ENCODE data around the gene DEPDC5.
"Not testable (repeated sequence)": the region's sequence is repeated elsewhere in the genome, so short reads cannot be mapped to it uniquely, and the experiment has no call there.

The DEPDC5 gene

DNA sequence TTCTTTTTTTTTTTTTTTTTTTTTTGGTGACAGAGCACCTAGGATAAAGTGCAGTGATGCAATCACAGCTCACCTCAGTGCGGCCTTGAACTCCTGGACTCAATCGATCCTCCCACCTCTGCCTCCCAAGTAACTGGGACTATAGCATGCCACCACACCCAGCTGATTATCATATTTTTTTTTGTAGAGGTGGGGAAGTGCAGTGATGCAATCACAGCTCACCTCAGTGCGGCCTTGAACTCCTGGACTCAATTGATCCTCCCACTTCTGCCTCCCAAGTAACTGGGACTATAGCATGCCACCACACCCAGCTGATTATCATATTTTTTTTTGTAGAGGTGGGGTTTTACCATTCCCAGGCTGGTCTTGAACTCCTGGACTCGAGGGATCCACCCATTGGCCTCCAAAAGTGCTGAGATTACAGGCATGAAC, 61.6 kb downstream of the DEPDC5 start:
- not testable (repeated sequence) for H3K27ac Mint-ChIP-seq, H3K9me3 Mint-ChIP-seq, H3K4me3 Mint-ChIP-seq, DNase-seq, ATAC-seq, H3K27me3 Mint-ChIP-seq
- Mint-ChIP-seq H3K36me3 (ENCODE audit: low read depth) (peaks cover 53% of the 10 kb centered on the region), H3K4me1 (peaks cover 18% of the 10 kb centered on the region)

DNA sequence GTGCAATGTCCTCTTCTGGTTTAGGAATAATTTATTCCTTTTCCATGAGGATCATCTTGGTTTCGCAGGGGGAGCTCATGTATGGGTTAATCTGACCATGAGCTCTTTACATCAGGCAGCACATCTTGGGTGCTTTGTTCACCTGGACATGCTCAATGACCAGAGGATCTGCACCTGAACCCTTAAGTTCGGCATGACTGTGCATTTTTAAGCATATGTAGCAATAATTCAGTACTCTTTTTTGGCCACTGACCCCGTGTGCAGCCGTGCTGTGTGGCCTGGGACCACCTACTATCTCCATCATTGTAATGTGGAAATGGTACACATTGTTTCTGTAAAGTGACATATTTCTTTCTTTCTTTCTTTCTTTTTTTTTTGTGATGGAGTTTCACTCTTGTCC, 62.9 kb downstream of the DEPDC5 start:
- Mint-ChIP-seq H3K36me3 (ENCODE audit: low read depth) (peaks cover 54% of the 10 kb centered on the region), H3K4me1 (peaks cover 21% of the 10 kb centered on the region), H3K4me3 (no peak overlapping the region), H3K27me3 (no peaks in the 10 kb centered on the region), H3K27ac (no peak overlapping the region), H3K9me3 (no peaks in the 10 kb centered on the region)
- ATAC-seq (no peak), DNase-seq (no peak)

DNA sequence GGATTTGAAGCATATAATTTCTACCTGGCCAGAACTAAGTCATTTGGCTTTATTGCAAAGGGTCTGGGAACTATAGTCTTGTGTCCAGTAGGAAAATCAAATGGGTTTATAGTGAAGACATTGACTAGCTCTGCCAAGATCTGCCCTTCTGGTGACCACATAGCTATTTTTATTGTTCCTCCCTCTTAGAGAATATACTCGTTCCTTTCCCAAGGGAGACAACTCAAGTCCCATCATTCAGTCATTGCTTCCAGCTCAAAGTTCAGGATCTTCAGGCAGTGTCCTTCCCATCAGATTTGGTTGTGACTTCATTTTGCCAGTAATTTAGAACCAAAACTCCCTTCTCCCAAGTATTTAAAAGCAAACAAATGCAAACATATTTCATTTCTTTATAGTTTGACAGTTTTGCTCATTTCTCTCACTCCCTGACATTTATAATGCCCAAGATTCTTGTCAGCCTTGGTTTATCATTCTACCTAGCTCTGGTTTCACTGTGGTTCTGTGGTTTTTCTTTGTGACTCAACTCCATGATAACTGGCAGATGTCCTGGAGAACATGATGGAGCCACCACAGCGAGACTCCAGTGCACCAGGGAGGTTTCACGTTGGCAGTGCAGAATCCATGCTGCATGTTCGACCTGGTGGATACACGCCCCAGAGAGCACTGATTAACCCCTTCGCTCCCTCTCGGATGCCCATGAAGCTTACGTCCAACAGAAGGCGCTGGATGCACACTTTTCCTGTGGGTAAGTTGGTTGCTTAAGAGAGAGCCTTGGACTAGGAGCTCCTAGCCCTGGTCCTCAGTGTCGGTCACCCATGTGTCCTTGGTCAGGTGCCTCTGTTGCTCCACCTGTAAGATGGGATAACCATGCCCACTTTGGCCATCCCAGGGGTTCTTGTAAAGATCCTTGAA, 64.9 kb downstream of the DEPDC5 start:
- DNase-seq (peak; percentile 42), ATAC-seq (peak; percentile 92)
- Mint-ChIP-seq H3K27me3 (no peaks in the 10 kb centered on the region), H3K4me1 (peaks cover 21% of the 10 kb centered on the region), H3K27ac (peak overlapping the region; percentile 69), H3K36me3 (ENCODE audit: low read depth) (peaks cover 67% of the 10 kb centered on the region), H3K9me3 (no peaks in the 10 kb centered on the region), H3K4me3 (no peak overlapping the region)

DNA sequence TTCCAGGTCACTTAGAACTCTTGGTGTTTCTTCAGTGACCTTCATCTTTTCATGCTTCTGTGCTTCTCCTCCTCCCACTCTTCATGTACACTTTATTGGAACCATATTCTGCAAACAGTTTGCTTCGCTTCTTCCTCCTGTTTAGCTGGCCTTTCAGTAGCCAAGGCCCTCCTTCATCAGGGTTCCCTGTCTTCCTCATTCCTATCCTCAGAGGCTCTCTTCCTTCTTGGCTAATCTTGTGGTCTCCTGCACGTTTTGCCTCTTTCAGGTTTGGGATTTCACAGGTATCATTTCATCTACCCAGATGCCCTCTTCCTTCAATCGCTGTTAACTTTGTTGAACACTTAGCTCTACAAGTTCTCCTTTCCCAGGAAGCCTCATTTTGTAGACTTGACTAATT, 66.8 kb downstream of the DEPDC5 start:
- H3K4me1 Mint-ChIP-seq, result peaks cover 21% of the 10 kb centered on the region
- H3K4me3 Mint-ChIP-seq, result no peak overlapping the region
- no peak for ATAC-seq
- H3K27me3 Mint-ChIP-seq, result no peaks in the 10 kb centered on the region
- no peak overlapping the region for H3K27ac Mint-ChIP-seq
- DNase-seq, result no peak
- peaks cover 66% of the 10 kb centered on the region for H3K36me3 Mint-ChIP-seq (ENCODE audit: low read depth)
- no peaks in the 10 kb centered on the region for H3K9me3 Mint-ChIP-seq

DNA sequence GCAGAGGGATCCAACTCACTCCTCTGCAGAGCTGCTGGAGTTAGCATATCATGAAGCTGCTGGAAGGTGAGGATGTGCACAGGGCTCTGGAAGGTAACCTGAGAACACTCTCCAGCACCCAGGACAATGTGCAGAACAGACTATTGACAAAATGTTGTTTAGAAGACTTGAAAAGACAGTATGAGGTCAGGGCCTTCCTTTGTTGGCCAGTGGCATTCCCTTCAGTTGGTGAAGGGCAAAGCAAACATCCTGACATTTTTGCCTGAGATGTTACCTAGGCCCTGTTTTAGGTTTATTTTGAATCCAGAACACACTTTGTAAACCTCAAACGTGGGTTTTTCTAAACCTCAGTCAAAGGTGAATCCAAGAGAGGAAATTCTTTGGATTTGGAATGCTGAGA, 67.8 kb downstream of the DEPDC5 start:
- Mint-ChIP-seq H3K27me3 (no peaks in the 10 kb centered on the region), H3K9me3 (no peaks in the 10 kb centered on the region), H3K4me1 (peaks cover 21% of the 10 kb centered on the region), H3K27ac (no peak overlapping the region), H3K36me3 (ENCODE audit: low read depth) (peaks cover 67% of the 10 kb centered on the region), H3K4me3 (no peak overlapping the region)
- ATAC-seq (no peak), DNase-seq (no peak)

DNA sequence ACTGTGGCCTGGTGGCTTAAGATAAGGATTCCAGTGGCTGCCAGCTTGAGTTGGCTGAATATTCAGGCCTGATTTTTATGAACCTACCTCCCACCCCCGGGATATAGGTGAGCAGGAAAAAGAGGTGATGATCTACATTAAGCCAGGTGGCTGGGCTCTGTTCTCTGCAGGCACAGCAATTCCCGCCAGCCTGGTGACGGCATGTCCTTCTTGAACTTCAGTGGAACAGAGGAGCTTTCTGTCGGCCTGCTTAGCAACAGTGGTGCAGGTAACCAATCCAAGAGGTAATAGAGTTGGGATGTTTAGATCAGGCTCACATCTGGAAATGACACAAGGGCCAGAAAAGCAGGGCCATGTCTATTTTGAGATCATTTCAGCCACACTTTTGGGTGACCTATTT, 68.7 kb downstream of the DEPDC5 start:
- Mint-ChIP-seq H3K4me1 (peaks cover 21% of the 10 kb centered on the region), H3K9me3 (no peaks in the 10 kb centered on the region), H3K27ac (no peak overlapping the region), H3K36me3 (ENCODE audit: low read depth) (peaks cover 62% of the 10 kb centered on the region), H3K27me3 (no peaks in the 10 kb centered on the region), H3K4me3 (no peak overlapping the region)
- ATAC-seq (no peak), DNase-seq (no peak)

DNA sequence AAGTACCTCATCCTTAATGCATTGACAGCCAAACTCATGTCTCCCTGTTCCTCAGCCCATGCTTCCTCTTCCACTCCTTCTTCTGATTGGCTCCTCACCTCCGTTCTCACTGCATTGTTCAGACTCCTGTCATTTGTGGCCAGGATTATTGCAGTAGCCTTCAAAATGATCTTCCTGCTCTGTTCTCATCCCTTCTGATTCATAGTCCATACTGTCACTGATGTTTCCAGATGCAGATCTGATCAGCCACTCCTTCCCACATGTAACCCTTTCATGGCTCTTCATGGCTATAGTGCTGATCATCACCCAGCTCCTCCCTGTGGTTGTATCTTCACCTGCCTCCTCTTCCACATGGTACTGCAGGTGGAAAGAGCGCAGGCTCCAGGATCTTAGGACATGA, 71.7 kb downstream of the DEPDC5 start:
- no peak overlapping the region for H3K27ac Mint-ChIP-seq
- no peak overlapping the region for H3K4me3 Mint-ChIP-seq
- ATAC-seq (no peak), DNase-seq (no peak)
- peaks cover 22% of the 10 kb centered on the region for H3K4me1 Mint-ChIP-seq
- H3K27me3 Mint-ChIP-seq, result no peaks in the 10 kb centered on the region
- peaks cover 57% of the 10 kb centered on the region for H3K36me3 Mint-ChIP-seq (ENCODE audit: low read depth)
- no peaks in the 10 kb centered on the region for H3K9me3 Mint-ChIP-seq

- Mint-ChIP-seq H3K9me3 (no peaks in the 10 kb centered on the region), H3K4me3 (no peak overlapping the region), H3K27me3 (no peaks in the 10 kb centered on the region), H3K36me3 (ENCODE audit: low read depth) (peaks cover 54% of the 10 kb centered on the region), H3K27ac (no peak overlapping the region), H3K4me1 (peaks cover 28% of the 10 kb centered on the region)
- DNase-seq (no peak), ATAC-seq (no peak)
Observed at GRCh38 chr22:31826443-31826842, 72.6 kb downstream of the DEPDC5 start.

GRCh38 chr22:31828739-31829138, 74.9 kb downstream of the DEPDC5 start:
- Mint-ChIP-seq H3K27me3 (no peaks in the 10 kb centered on the region), H3K9me3 (no peaks in the 10 kb centered on the region), H3K27ac (peak overlapping the region; percentile 30), H3K4me3 (no peak overlapping the region), H3K36me3 (ENCODE audit: low read depth) (peaks cover 50% of the 10 kb centered on the region), H3K4me1 (peaks cover 28% of the 10 kb centered on the region)
- no peak for DNase-seq
- no peak for ATAC-seq

DNA sequence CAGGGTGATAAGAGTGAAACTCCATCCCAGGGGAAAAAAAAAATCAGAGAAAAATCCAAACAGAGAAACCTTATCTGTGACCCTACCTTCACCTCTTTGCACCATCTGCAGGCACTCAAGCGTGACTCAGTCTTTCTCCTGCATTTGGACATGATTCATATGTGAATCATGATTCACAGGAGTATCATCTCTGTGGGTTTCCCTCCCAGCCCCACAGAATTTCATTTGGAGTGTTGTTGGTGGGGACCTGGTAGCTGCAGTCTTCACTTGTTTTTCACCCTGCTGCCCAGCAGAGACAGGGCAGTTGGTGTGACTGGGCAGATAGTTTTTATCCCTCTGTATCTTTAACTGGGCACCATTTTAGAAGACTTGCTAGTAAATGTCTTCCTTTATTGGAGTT, 75.7 kb downstream of the DEPDC5 start:
- H3K9me3 Mint-ChIP-seq, result no peaks in the 10 kb centered on the region
- peaks cover 53% of the 10 kb centered on the region for H3K36me3 Mint-ChIP-seq (ENCODE audit: low read depth)
- ATAC-seq (peak; percentile 99), DNase-seq (peak; percentile 52)
- H3K27me3 Mint-ChIP-seq, result no peaks in the 10 kb centered on the region
- H3K4me1 Mint-ChIP-seq, result peaks cover 28% of the 10 kb centered on the region
- H3K4me3 Mint-ChIP-seq, result peak overlapping the region; percentile 10
- H3K27ac Mint-ChIP-seq, result peak overlapping the region; percentile 69

GRCh38 chr22:31830721-31831070, 76.9 kb downstream of the DEPDC5 start:
- Mint-ChIP-seq H3K36me3 (ENCODE audit: low read depth) (peaks cover 49% of the 10 kb centered on the region), H3K27me3 (no peaks in the 10 kb centered on the region), H3K4me3 (no peak overlapping the region), H3K4me1 (peaks cover 28% of the 10 kb centered on the region), H3K27ac (no peak overlapping the region), H3K9me3 (no peaks in the 10 kb centered on the region)
- DNase-seq, result no peak
- ATAC-seq, result no peak

DNA sequence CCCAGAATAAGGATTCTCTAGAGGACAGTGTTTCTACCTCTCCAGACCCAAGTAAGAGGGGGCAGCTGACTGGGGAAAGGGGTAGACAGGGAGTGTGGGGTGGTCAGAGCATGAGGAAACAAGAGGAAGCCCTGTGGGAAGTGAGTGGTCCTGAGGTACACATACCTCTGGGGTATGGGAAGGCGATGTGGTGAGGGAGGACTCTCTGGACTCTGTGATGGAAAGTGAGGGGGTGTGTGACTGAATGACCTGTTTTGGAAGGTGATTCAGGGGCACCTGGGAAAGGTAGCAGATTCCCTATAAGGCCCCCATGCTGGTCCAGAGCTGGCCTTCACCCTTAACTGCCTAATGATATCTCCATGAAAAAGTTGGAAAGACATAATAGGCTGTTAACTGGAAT, 80.1 kb downstream of the DEPDC5 start:
- Mint-ChIP-seq H3K36me3 (ENCODE audit: low read depth) (peaks cover 37% of the 10 kb centered on the region), H3K27ac (no peak overlapping the region), H3K27me3 (no peaks in the 10 kb centered on the region), H3K9me3 (no peaks in the 10 kb centered on the region), H3K4me1 (peaks cover 23% of the 10 kb centered on the region), H3K4me3 (no peak overlapping the region)
- no peak for ATAC-seq
- DNase-seq, result no peak

DNA sequence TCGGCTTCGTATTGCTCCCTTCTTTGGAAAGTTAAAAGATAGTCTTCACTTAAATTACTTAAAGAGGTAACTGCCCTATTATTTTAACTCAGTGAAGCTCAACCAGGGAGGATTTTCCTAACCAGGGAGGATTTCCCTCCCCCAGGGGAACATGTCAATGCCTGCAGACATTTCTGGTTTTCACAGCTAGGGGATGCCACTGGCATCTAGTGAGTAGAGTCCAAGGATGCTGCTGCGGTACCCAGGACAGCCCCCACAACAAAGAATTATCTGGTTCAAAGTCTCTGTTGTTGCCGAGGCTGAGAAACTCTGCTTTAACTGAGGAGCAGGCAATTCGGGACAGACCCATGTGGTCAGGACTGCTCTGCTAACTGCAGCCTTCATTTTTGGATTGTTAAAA, 82.2 kb downstream of the DEPDC5 start:
- H3K36me3 Mint-ChIP-seq (ENCODE audit: low read depth), result peaks cover 37% of the 10 kb centered on the region

GRCh38 chr22:31838917-31839316, 85.1 kb downstream of the DEPDC5 start:
- DNase-seq, result no peak
- no peak for ATAC-seq
- no peak overlapping the region for H3K27ac Mint-ChIP-seq
- H3K4me1 Mint-ChIP-seq, result peaks cover 7% of the 10 kb centered on the region
- H3K9me3 Mint-ChIP-seq, result no peaks in the 10 kb centered on the region
- H3K27me3 Mint-ChIP-seq, result no peaks in the 10 kb centered on the region
- H3K36me3 Mint-ChIP-seq (ENCODE audit: low read depth), result peaks cover 31% of the 10 kb centered on the region
- H3K4me3 Mint-ChIP-seq, result no peak overlapping the region

More for the DNA sequence above, 82.2 kb downstream of the DEPDC5 start:
- DNase-seq, result no peak
- H3K9me3 Mint-ChIP-seq, result no peaks in the 10 kb centered on the region
- H3K27ac Mint-ChIP-seq, result no peak overlapping the region
- no peak for ATAC-seq
- no peak overlapping the region for H3K4me3 Mint-ChIP-seq
- H3K27me3 Mint-ChIP-seq, result no peaks in the 10 kb centered on the region
- H3K4me1 Mint-ChIP-seq, result peaks cover 3% of the 10 kb centered on the region

DNA sequence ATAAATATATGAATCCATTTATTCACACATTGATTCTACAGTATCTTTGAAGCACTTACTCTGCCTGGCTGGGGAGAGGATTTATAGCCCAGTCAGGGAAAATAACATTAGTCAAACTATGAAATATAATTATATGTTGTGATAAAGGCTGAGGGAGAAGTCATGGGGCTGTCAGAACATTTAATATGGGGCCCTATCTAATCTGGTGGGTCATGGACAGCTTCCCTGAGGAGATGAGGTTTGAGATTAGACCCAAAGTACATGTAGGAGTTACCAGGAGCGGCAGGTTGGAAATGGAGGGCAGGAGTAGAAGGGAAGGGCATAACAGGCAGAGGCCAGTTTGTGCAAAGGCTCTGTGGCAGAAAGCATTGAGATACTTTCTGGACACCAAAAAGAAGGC, 86.2 kb downstream of the DEPDC5 start:
- Mint-ChIP-seq H3K36me3 (ENCODE audit: low read depth) (peaks cover 35% of the 10 kb centered on the region), H3K27ac (no peak overlapping the region), H3K9me3 (no peaks in the 10 kb centered on the region), H3K4me3 (no peak overlapping the region), H3K27me3 (no peaks in the 10 kb centered on the region), H3K4me1 (peaks cover 7% of the 10 kb centered on the region)
- ATAC-seq (no peak), DNase-seq (no peak)
